ENCODE data around the gene UVSSA. TPM values are rescaled to one million over a fixed set of nuclear protein-coding genes. Genes with fewer than 3 reads are reported as not detected.

UVSSA gene
- total RNA-seq, 1 donor from 2014 or later, result 4.0 TPM

GRCh38 chr4:1358421-1359143 lies 11.6 kb downstream of the UVSSA start:
- no peak for TF ChIP-seq CTCF (conservative IDR thresholded peaks at IDR 0.05; ENCODE audit: low read depth, low read length)
- H3K4me3 ChIP-seq (ENCODE audit: low read depth, low read length), result no peak overlapping the region
- no peak for DNase-seq (ENCODE audit: low read depth)

DNA sequence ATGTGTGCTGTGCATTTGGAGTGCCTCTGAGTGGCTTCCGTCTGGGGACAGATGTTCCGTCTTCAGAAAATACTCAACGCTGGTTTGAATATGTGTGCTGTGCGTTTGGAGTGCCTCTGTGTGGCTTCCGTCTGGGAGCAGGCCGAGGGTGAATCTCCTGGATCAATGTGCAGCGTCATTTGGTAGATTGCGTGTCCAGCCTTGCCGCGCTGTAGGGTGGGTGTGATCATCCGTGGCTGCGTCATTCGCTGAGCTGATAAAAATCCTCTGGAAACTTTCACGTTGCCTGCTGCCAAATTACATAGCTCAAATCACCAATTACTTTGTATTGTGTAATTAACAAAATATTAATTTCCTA lies 12.1 kb downstream of the UVSSA start:
- no peak overlapping the region for H3K4me3 ChIP-seq (ENCODE audit: low read depth, low read length)
- no peak for DNase-seq (ENCODE audit: low read depth)
- no peak for TF ChIP-seq CTCF (conservative IDR thresholded peaks at IDR 0.05; ENCODE audit: low read depth, low read length)

GRCh38 chr4:1359976-1360375 lies 13.0 kb downstream of the UVSSA start:
- no peak for TF ChIP-seq CTCF (conservative IDR thresholded peaks at IDR 0.05; ENCODE audit: low read depth, low read length)
- no peak for DNase-seq (ENCODE audit: low read depth)
- no peak overlapping the region for H3K4me3 ChIP-seq (ENCODE audit: low read depth, low read length)

- DNase-seq (ENCODE audit: low read depth), result no peak
- TF ChIP-seq CTCF (conservative IDR thresholded peaks at IDR 0.05; ENCODE audit: low read depth, low read length), result no peak
- no peak overlapping the region for H3K4me3 ChIP-seq (ENCODE audit: low read depth, low read length)
These were observed 13.6 kb downstream of the UVSSA start for GRCh38 chr4:1360423-1361283.

- no peak overlapping the region for H3K4me3 ChIP-seq (ENCODE audit: low read depth, low read length)
- DNase-seq (ENCODE audit: low read depth), result no peak
- no peak for TF ChIP-seq CTCF (conservative IDR thresholded peaks at IDR 0.05; ENCODE audit: low read depth, low read length)
These were observed 14.4 kb downstream of the UVSSA start for GRCh38 chr4:1361431-1361830.

DNA sequence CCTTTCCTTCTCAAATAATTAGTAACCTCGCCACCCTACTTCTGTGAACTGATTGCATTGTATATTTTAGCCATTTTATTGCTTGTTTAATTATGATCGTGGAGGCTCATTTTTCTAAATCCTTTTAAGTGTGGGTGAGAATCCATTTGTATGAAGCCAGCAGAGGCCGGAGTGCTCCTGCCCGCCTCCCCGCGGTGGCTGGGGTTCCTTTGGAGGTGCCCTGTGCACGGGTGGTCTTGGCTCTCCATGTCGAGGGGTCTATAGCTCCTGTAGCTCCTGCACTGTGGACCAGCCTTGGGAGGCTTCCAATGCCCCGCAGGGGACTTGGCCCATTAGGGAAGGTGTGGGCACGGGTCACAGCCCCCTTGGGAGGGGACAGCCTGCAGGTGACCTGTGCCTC lies 15.0 kb downstream of the UVSSA start:
- TF ChIP-seq CTCF (conservative IDR thresholded peaks at IDR 0.05; ENCODE audit: low read depth, low read length), result no peak
- no peak for DNase-seq (ENCODE audit: low read depth)
- no peak overlapping the region for H3K4me3 ChIP-seq (ENCODE audit: low read depth, low read length)

Measured in epithelial cell of proximal tubule (primary cell).